Middle frontal gyrus (tissue), 1 donor: ENCODE measurements around the gene MMP15.

Experiments used
- DNase-seq: peaks from one replicate; pipeline ENCODE4 v3.0.0-alpha.2; 2015; ENCODE audit warnings: low spot score; ENCODE audit errors: extremely low spot score

The MMP15 gene

DNA sequence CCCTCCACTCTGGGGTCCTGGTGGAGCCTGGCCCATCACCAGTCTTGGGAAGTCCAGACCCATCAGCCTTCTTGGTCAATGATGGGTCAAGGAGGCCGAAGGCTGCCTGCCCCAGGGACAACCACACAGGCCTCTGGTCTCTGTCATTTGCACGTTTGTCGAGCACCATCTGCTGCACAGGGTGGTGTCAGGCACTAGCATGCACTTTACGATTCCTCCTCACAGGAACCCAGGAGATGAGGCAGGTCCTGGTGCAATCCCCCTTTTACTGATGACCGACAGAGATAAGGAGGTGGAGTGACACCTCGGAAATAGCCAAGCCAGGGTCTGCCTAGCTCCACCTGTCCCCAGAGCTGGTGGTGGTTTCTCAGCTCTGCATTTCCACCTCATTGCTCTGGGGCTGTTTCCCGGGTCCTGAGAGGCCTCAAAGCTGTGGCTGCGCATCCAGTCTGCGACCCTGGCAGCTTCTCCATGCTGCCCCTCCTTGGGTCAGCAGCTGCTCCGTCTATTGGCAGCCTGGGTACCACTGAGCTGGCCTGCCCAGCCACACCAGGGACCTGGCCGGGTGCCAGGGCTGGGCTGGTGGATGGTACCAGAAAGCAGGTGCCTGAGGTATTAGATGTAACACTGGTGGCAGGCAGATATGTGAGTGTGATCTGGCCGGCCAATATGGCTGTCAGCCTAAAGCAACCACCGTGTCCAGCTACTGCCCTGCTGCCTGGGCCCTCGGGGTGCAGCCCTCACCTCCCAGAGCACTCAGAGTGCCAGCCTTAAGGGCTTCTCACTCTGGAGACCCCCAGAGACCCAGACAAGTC is 10.0 kb downstream of the MMP15 start:
- DNase-seq: no peak

DNA sequence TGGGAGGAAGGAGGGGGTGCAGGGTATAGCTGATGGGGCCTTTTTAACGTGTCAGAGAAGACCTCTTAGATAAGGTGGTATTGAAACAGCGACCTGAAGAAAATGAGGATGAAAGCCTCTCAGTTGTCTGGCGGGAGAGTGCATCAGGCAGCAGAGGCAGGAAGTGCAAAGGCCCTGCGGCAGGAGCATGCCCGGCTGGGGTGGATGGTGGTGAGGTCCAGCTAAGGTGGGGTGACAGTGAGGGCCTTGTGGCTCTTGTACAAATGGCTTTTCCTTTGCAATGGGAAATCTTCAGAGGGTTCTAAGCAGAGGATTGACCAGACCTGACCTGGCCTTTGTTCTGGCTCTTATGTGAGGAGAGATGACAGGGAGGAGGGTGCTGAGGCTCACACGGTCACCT is 11.4 kb downstream of the MMP15 start:
- DNase-seq: no peak

DNA sequence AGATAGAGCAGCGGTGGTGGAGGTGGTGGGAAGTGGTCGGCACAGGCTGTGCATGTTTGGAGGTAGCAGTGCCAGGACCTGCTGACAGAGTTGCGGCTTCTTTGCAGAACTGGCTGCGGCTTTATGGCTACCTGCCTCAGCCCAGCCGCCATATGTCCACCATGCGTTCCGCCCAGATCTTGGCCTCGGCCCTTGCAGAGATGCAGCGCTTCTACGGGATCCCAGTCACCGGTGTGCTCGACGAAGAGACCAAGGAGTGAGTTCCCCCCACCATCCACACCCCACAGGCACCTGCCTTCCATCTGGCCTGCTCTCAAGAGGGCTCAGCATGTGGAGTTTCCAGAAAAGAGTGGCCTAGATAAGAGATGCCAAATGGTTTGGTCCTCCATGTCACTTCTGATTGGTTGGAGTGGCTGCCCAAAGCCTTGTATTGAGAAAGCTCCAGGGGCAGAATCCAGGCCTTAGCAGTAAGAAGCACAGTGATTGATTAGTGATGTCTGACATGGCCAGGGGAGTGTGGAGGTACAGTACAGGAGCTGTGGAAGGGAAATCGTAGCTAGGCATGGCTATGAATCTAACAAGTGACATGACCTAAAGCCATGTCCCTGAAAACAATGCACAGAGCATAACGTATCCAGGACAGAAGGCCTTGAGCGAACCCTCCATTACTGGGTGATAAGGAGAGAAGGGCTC is 12.0 kb downstream of the MMP15 start:
- DNase-seq: no peak

DNA sequence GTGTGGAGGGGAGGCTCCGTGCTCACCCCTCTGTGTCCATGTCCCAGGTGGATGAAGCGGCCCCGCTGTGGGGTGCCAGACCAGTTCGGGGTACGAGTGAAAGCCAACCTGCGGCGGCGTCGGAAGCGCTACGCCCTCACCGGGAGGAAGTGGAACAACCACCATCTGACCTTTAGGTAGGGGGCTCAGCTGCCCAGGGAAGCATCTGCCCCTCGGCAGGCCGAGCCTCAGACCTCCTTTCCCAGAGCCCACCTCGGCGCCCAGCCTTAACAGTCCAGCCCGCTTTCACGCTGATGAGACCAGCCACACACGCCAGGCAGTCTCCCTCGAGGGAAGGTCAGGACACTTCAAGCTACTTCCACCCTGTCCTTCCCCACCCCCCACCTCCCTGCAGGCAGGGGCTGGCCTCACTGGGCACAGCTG is 12.7 kb downstream of the MMP15 start:
- DNase-seq: no peak

DNA sequence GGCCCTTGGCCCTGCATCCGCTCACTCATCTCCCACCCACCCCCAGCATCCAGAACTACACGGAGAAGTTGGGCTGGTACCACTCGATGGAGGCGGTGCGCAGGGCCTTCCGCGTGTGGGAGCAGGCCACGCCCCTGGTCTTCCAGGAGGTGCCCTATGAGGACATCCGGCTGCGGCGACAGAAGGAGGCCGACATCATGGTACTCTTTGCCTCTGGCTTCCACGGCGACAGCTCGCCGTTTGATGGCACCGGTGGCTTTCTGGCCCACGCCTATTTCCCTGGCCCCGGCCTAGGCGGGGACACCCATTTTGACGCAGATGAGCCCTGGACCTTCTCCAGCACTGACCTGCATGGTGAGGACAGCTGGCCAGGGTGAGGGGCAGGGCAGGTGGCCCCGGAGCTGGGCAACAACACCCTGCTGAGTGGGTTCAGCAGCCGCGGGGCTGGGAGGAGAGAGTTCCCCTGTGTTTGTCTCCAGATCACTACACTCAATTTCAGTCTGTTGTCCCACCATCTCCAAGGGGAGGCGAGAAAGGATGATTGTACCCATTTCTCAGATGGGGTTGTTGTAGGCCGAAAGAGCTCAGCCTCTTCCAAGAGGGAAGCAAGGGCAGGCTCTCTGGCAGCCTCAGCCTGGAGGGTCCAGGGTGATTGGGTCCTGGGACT is 14.4 kb downstream of the MMP15 start:
- no peak for DNase-seq

DNA sequence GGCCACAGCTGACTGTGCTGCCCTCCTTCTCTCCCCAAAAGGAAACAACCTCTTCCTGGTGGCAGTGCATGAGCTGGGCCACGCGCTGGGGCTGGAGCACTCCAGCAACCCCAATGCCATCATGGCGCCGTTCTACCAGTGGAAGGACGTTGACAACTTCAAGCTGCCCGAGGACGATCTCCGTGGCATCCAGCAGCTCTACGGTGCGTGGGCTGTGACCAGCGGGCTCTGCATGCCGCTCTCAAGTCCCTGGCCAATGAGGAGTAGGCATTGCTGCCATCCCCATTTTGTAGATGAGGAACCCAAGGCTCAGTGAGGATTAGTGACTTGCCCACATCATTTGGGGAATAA is 14.9 kb downstream of the MMP15 start:
- no peak for DNase-seq

DNA sequence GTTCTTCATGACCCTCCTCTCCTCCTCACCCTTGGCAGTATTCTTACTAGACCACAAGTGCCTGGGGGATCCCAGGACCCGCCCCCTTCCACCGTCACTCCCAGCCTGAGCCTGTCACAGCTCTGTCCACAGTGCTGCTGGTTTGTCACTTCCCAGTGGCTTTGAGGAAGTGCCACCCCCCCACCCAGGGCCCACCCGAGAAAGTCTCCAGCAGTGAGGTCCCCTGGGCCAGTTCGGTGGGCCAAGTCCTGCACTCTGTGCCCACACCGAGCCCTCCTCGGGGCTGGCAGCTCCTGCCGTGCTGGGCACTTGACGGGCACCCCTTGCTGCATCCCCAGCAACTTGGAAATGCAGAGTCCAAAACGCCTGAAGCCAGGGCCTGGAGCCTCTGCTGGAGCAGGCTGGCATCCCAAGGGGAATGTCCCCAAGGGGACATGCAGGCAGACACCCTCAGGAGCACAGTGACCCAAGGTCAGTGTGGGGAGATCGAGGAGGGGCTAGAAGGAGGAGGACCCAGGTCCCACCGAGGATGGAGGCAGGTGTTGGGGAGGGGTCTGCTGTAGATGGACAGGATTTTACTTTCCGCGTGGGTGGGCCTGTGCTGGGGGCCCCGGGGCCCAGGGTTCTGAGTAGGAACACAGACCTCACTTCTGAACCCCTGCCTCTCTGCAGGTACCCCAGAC is 15.5 kb downstream of the MMP15 start:
- no peak for DNase-seq

DNA sequence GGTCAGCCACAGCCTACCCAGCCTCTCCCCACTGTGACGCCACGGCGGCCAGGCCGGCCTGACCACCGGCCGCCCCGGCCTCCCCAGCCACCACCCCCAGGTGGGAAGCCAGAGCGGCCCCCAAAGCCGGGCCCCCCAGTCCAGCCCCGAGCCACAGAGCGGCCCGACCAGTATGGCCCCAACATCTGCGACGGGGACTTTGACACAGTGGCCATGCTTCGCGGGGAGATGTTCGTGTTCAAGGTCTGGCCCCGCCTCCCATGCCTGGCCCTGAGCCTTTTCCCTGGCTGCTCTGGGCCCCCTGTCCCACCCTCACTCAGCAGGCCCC is 16.0 kb downstream of the MMP15 start:
- DNase-seq: no peak

DNA sequence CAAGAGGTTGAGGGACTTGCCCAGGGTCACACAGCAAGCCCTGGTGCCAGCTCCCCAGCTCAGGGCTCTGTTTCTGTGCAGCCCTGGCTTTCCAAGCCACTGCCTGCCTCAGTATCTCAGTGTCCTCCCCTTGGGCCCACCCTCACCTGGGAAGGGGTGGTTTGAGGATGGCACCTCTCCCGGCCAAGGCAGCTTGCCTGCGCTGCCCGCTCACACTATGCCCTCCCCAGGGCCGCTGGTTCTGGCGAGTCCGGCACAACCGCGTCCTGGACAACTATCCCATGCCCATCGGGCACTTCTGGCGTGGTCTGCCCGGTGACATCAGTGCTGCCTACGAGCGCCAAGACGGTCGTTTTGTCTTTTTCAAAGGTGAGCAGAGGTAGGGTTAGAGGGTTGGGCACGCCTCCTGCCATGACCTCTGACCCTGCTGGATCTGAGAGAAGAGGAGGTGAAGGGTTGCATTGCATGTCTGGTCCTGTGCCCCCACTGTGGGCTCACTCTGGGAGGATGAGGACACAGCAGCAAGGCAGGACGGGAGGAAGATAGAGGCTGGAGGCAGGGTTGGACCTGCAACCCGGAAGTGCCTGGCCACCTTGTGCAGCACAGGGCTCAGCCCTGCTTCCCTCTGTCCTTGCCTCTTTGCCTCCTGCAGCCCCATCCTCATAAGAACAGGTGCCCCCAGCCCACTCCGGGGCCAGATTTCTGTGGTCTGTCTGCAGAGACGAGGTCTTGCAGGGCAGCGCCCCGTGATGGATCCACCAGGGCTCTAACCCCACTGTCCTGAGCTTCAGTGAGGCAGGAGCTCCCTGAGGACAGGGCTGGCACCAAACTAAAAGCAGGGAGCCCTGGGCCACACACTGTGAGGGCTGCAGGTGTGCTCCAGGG is 16.7 kb downstream of the MMP15 start:
- no peak for DNase-seq

DNA sequence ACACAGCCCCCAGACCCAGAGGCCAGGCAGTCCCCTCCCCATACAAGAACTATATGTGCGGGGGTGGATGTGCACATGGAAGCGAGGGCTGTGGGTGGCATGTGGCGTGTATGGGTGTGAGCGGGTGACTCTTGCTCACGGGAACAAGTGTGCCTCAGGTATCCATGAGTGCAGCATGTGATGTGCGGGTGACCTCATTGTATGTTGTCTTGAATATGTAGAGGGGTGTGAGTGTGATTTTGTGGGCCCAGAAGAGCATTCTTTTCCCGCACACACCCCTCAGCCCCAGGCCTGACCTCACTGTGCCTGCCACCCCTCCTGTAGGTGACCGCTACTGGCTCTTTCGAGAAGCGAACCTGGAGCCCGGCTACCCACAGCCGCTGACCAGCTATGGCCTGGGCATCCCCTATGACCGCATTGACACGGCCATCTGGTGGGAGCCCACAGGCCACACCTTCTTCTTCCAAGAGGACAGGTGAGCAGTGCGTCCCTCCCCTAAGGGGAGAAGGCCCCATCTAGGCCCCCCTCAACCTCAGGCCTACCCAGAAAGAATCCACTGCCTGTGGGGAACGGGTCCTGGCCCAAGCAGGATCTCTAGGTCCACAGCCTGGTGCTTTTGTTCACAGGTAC is 17.4 kb downstream of the MMP15 start:
- DNase-seq: no peak

DNA sequence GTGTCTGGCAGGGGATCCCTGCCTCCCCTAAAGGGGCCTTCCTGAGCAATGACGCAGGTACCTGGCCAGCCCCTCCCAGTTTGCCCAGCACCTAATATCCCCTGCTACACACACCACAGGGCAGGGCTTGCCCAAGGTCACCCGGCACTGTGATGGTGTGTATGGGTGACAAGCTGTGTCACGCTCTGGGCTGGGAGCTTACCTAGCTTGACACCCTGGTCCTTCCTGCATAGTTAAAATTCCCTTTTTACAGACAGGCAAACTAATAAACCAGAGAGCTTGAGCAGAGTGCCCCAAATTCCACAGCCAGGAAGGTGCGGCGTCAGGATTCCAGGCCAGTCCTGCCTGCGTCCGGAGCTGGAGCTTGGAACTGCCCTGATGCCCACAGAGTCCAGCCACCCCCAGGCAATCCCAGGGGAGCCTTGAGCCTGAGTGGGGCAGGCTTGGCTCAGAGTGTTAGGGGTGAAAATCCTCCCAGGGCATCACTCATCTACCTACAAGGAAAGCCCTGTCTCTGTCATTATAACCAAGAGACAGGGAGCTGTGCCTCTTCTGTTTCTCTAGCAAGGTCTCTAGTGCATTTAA is 18.1 kb downstream of the MMP15 start:
- DNase-seq: no peak

DNA sequence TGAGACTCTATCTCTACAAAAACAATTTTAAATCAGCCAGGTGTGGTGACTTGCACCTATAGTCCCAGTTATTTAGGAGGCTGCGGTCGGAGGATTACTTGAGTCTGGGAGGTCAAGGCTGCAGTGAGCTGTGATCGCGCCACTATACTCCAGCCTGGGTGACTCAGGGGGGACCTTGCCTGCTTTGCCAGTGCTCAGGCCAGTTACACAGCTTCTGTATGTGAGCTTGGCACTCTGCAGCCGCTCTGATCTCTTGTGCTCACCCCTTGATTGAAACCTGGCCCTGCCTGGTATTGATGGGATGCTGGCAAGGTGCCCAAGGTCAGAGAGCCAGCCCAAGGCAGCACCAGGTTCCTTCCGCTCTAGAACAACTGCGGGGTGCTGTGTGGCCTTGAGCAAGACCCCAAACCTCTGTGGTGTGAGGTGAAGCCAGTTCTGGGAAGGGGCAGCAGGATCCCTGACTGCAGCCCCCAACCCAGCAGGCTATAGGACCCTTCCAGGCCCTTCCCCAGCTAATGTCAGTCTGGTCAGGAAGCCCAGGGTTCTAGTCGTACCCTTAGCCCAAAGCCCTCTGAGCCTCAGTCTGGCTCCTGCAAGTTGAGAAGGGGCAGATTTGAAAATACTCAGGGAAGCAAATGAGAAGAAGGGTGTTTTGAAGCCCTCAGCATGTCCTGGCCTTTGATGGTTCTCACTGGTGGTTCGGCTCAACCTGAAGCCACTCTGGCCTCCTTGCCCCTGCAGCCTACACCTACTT is 18.9 kb downstream of the MMP15 start:
- no peak for DNase-seq

DNA sequence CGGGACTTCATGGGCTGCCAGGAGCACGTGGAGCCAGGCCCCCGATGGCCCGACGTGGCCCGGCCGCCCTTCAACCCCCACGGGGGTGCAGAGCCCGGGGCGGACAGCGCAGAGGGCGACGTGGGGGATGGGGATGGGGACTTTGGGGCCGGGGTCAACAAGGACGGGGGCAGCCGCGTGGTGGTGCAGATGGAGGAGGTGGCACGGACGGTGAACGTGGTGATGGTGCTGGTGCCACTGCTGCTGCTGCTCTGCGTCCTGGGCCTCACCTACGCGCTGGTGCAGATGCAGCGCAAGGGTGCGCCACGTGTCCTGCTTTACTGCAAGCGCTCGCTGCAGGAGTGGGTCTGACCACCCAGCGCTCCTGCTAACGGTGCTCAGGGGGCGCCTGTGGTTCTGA is 19.5 kb downstream of the MMP15 start:
- DNase-seq: no peak

DNA sequence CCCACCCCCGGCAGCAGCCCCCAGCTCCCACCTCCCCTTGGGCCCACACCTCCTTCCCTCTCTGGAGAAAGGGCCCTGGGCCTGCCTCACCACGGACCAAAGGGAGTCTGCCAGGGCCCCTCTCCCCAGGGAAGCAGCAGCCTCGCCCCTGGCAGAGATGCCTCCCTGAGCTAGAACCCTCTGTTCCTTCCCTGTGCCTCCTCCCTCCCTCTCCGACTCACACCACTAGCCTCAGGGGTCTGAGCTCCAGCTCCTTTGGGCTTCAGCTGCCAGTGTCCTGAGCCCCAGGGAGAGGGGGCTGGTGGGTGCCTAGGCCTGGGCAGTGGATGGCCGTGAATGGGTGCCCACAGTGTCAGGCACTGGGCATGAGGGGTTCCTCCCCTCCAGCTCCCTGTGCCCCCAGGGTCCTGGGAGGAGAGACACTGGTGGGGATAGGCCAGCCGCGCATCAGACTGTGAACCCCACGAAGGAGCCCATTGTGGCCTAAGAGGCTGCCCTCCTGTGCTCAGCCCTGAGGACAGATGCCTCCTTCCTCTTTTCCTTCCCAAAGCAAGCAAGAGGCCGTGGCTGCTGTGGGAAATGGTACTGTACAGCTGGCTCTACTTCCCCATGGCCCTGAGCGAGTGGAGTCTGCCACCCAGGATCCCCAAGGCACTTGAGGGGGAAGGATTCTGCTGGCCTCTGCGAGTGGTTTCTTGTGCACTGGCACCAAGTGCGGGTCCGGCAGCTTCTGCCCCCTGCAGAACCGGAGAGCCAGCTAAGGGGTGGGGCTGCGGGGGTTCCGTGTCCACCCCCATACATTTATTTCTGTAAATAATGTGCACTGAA is 20.7 kb downstream of the MMP15 start:
- DNase-seq: no peak

DNA sequence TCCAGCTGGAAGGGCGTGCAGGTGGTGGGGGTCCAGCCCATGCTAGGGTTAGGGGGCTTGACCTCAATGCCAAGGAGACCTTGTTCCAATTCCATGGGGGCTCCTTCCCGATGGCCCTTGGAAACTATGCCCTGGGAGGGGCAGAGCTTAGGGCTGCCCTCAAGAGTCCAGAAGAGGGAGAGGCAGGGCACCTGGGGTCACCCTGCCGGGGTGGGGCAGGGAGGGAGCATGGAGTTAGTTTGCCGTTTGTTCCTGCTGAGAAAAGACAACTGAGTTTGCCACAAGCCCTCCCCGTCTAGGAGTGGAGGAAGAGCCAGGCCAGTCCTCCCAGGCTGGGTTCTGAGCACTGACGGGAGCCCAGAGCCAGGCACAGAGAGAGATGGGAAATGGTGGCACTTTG is 21.4 kb downstream of the MMP15 start:
- no peak for DNase-seq

DNA sequence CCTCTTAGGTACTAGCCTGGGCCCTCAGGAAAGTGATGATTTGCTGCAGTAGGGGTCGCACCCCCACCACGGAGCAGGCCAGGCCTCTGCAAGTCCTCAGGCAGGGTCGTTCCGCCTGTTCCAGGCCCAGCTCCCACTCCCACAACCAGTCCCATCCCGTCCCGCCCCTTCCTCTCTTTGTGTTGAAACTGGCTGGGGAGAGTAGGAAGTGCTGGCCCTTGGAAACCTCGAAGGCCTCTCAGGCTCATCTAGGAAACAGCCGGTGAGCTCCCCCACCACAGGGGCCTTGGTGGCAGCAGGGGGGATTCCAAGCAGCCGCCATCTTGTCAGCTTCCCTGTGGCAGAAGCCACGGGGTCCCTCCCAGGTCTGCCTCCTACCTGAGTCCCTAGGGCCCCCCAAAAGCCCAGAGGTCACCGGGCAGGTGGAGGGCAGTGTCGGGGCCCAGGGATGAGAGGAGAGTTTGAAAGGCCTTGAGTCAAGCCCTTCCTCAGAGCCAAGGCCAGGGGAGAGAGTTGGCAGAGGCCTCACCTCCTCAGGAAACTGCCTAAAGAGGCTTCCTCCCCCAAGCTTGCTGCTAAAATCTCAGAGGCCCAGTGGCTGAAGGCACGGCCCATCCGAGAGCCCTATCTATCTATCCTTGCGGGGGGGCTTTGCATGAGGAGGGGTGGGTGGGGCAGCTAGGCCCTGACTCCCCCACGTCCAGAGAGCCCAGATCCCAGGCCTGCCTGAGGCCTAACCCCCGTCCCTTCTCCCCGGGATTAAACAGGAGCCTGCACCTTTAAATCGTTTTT is 22.2 kb downstream of the MMP15 start:
- DNase-seq: no peak

DNA sequence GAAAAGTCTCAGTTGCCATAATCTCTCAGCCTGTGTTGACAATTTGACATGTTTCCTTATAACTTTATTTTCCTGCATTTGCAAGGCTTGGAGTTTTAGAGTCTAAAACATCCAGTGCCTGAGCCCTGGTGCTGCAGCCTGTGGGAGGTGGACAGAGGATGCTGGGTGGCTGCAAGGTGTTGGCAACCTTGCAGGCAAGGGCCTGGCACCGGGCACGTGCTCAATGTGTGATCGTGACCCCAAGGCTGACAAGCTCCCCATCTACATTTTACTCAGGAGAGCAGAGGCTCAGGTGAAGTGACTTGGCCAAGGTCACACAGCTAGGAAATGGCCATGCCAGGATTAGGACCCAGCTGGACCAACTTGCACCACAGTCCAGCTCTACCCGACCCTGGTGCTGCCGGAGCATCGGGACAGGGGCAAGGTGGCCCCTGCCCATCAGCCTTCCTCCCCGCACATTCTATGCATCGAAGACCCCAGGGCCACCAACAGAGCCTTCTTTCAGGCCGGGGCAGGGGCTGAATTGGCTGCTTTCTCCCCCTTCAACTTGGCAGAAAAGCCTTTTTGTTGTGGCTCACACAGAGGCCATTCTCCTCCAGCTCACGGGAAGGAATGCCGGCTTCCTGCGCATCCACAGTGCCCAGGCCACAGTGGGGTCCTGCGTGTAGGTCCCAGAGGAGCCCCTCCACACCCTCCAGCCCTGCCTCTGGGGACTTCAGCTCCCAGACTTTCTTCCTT is 23.1 kb downstream of the MMP15 start:
- no peak for DNase-seq
